Effector memory CD8-positive, alpha-beta T cell (primary cell): Measurements from ENCODE around the gene NAXD.

Experiments used
- ATAC-seq: fragments of 150-1000 bp; cut with Tn5 transposase; replicated peaks from 2 replicates; pipeline ENCODE4 v1.10.0; 2021; ENCODE audit warnings: mild to moderate bottlenecking, moderate library complexity
- DNase-seq, 3 experiments: peaks; one replicate each; pipeline ENCODE4 v3.0.0; 2021
- H3K27ac Mint-ChIP-seq, 2 donors: one replicate each; pipeline ENCODE4 v1.8.0; 2022; ENCODE audit warnings: mild to moderate bottlenecking in 2 of 2, mixed read lengths in 2 of 2, moderate library complexity in 2 of 2
- H3K27me3 Mint-ChIP-seq, 2 donors: one replicate each; pipeline ENCODE4 v1.8.0; 2022; ENCODE audit warnings: mixed read lengths in 2 of 2
- H3K36me3 Mint-ChIP-seq: one replicate; pipeline ENCODE4 v1.8.0; 2022; ENCODE audit warnings: mild to moderate bottlenecking, moderate library complexity, mixed read lengths; ENCODE audit not compliant: insufficient read depth
- H3K4me1 Mint-ChIP-seq, 2 donors: one replicate each; pipeline ENCODE4 v1.8.0; 2022; ENCODE audit warnings: low read depth in 2 of 2, mixed read lengths in 2 of 2
- H3K4me3 Mint-ChIP-seq, 2 donors: one replicate each; pipeline ENCODE4 v1.8.0; 2022; ENCODE audit warnings: mild to moderate bottlenecking in 2 of 2, mixed read lengths in 2 of 2, moderate library complexity in 2 of 2
- H3K9me3 Mint-ChIP-seq, 2 donors: one replicate each; pipeline ENCODE4 v1.8.0; 2022; ENCODE audit warnings: mixed read lengths in 2 of 2

NAXD gene

GRCh38 chr13:110638257-110638656 lies 22.9 kb downstream of the NAXD start:
- Mint-ChIP-seq H3K36me3 (peaks cover 34% of the 10 kb centered on the region), H3K27ac (no peak overlapping the region), H3K9me3 (no peaks in the 10 kb centered on the region), H3K27me3 (no peaks in the 10 kb centered on the region), H3K4me1 (peaks cover 0 to 6% of the 10 kb centered on the region in 2 donors), H3K4me3 (no peak overlapping the region)
- DNase-seq (no peak), ATAC-seq (no peak)

GRCh38 chr13:110638814-110639806 lies 23.8 kb downstream of the NAXD start:
- no peaks in the 10 kb centered on the region for H3K9me3 Mint-ChIP-seq
- DNase-seq (no peak), ATAC-seq (no peak)
- H3K27me3 Mint-ChIP-seq: no peaks in the 10 kb centered on the region
- peaks cover 35% of the 10 kb centered on the region for H3K36me3 Mint-ChIP-seq
- H3K4me1 Mint-ChIP-seq: peaks cover 0 to under 1% of the 10 kb centered on the region in 2 donors
- H3K4me3 Mint-ChIP-seq: no peak overlapping the region
- H3K27ac Mint-ChIP-seq: peak overlapping the region in 1 of 2 donors; percentile 44

- ATAC-seq (no peak), DNase-seq (no peak)
- Mint-ChIP-seq H3K27me3 (no peaks in the 10 kb centered on the region), H3K9me3 (no peaks in the 10 kb centered on the region), H3K4me1 (no peaks in the 10 kb centered on the region), H3K36me3 (peaks cover 38% of the 10 kb centered on the region), H3K27ac (peak overlapping the region; percentile 65 to 68), H3K4me3 (no peak overlapping the region)
These were observed 24.6 kb downstream of the NAXD start for GRCh38 chr13:110639935-110640334.

GRCh38 chr13:110640591-110641029 lies 25.3 kb downstream of the NAXD start:
- ATAC-seq: no peak
- DNase-seq: no peak
- Mint-ChIP-seq H3K36me3 (peaks cover 35% of the 10 kb centered on the region), H3K4me3 (no peak overlapping the region), H3K27me3 (no peaks in the 10 kb centered on the region), H3K4me1 (no peaks in the 10 kb centered on the region), H3K27ac (peak overlapping the region; percentile 65 to 68), H3K9me3 (no peaks in the 10 kb centered on the region)

GRCh38 chr13:110641055-110642015 lies 26.0 kb downstream of the NAXD start:
- peak overlapping the region in 1 of 2 donors; percentile 65 for H3K27ac Mint-ChIP-seq
- H3K4me3 Mint-ChIP-seq: no peak overlapping the region
- H3K9me3 Mint-ChIP-seq: no peaks in the 10 kb centered on the region

GRCh38 chr13:110642291-110642981 lies 27.1 kb downstream of the NAXD start:
- Mint-ChIP-seq H3K36me3 (peaks cover 26% of the 10 kb centered on the region), H3K9me3 (no peaks in the 10 kb centered on the region), H3K4me3 (no peak overlapping the region), H3K27ac (no peak overlapping the region), H3K4me1 (peaks cover 0 to 4% of the 10 kb centered on the region in 2 donors), H3K27me3 (no peaks in the 10 kb centered on the region)
- ATAC-seq (no peak), DNase-seq (no peak)

More at GRCh38 chr13:110641055-110642015, 26.0 kb downstream of the NAXD start:
- Mint-ChIP-seq H3K4me1 (peaks cover 0 to 4% of the 10 kb centered on the region in 2 donors), H3K27me3 (no peaks in the 10 kb centered on the region), H3K36me3 (peaks cover 30% of the 10 kb centered on the region)
- no peak for DNase-seq
- no peak for ATAC-seq

GRCh38 chr13:110643324-110643723 lies 28.0 kb downstream of the NAXD start:
- ATAC-seq: no peak
- Mint-ChIP-seq H3K4me1 (peaks cover 0 to 4% of the 10 kb centered on the region in 2 donors), H3K27ac (no peak overlapping the region), H3K36me3 (peaks cover 20% of the 10 kb centered on the region), H3K27me3 (no peaks in the 10 kb centered on the region), H3K9me3 (no peaks in the 10 kb centered on the region), H3K4me3 (no peak overlapping the region)
- no peak for DNase-seq

GRCh38 chr13:110643768-110644421 lies 28.6 kb downstream of the NAXD start:
- Mint-ChIP-seq H3K27ac (no peak overlapping the region), H3K36me3 (peaks cover 17% of the 10 kb centered on the region), H3K4me3 (no peak overlapping the region), H3K4me1 (peaks cover 0 to 4% of the 10 kb centered on the region in 2 donors), H3K9me3 (no peaks in the 10 kb centered on the region), H3K27me3 (no peaks in the 10 kb centered on the region)
- DNase-seq (no peak), ATAC-seq (no peak)

- H3K9me3 Mint-ChIP-seq: no peaks in the 10 kb centered on the region
- no peaks in the 10 kb centered on the region for H3K27me3 Mint-ChIP-seq
- DNase-seq: peak in 2 of 3 experiments; percentile 40 to 42
- ATAC-seq: peak; percentile 95
- peak overlapping the region in 1 of 2 donors; percentile 38 for H3K27ac Mint-ChIP-seq
- H3K4me3 Mint-ChIP-seq: no peak overlapping the region
- H3K4me1 Mint-ChIP-seq: peaks cover 3 to 4% of the 10 kb centered on the region in 2 donors
- H3K36me3 Mint-ChIP-seq: peaks cover 19% of the 10 kb centered on the region
These were observed 29.7 kb downstream of the NAXD start for GRCh38 chr13:110644892-110645521.

GRCh38 chr13:110645750-110646149 lies 30.4 kb downstream of the NAXD start:
- Mint-ChIP-seq H3K9me3 (no peaks in the 10 kb centered on the region), H3K36me3 (peaks cover 20% of the 10 kb centered on the region), H3K4me1 (peaks cover 4 to 5% of the 10 kb centered on the region in 2 donors), H3K4me3 (no peak overlapping the region), H3K27ac (no peak overlapping the region), H3K27me3 (no peaks in the 10 kb centered on the region)
- DNase-seq (no peak), ATAC-seq (no peak)

GRCh38 chr13:110646442-110647364 lies 31.4 kb downstream of the NAXD start:
- Mint-ChIP-seq H3K36me3 (peaks cover 20% of the 10 kb centered on the region), H3K4me1 (peaks cover 4 to 5% of the 10 kb centered on the region in 2 donors), H3K27me3 (no peaks in the 10 kb centered on the region), H3K4me3 (no peak overlapping the region), H3K9me3 (no peaks in the 10 kb centered on the region), H3K27ac (peak overlapping the region in 1 of 2 donors; percentile 49)
- ATAC-seq (no peak), DNase-seq (no peak)
